Left lung (tissue), 10 donors: ENCODE results near the gene ZIC5. TPM values are rescaled to one million over a fixed set of nuclear protein-coding genes. Genes with fewer than 3 reads are reported as not detected.

Experiments
- ATAC-seq: fragments of 200-7000 bp; cut with Tn5 transposase; one replicate; pipeline ENCODE4 v1.9.1; 2020; ENCODE audit warnings: moderate library complexity
- DNase-seq, 4 donors: peaks; one replicate each; pipeline ENCODE4 v3.0.0-alpha.2; 2013 to 2020
- H3K27ac ChIP-seq, 2 donors: fragments of 200-600 bp; sonication (generic) in 1 of 2; one replicate each; pipeline versions ENCODE4 v1.5.0 to v1.8.0; 2020 to 2021
- H3K27me3 ChIP-seq, 2 donors: fragments of 200-600 bp; sonication (generic) in 1 of 2; one replicate each; pipeline versions ENCODE4 v1.5.0 to v1.8.0; 2020 to 2021
- H3K36me3 ChIP-seq, 2 donors: fragments of 200-600 bp; sonication (generic) in 1 of 2; one replicate each; pipeline versions ENCODE4 v1.5.0 to v1.8.0; 2020 to 2021
- H3K4me1 ChIP-seq, 2 donors: fragments of 200-600 bp; one replicate each; pipeline ENCODE4 v1.8.0; 2021
- H3K4me3 ChIP-seq, 2 donors: fragments of 200-600 bp; sonication (generic) in 1 of 2; one replicate each; pipeline versions ENCODE4 v1.5.0 to v1.8.0; 2020 to 2021; ENCODE audit warnings: mild to moderate bottlenecking in 1 of 2
- H3K9me3 ChIP-seq, 2 donors: fragments of 200-600 bp; sonication (generic) in 1 of 2; one replicate each; pipeline versions ENCODE4 v1.5.0 to v1.8.0; 2020 to 2021
- intact Hi-C, 2 donors: fragments of 100-400 bp; cut with DNase I; formaldehyde crosslinking; loops; one replicate each; pipeline versions ENCODE4 v1.11.2 to v1.14.2; 2022
- polyA plus RNA-seq, 6 donors: library from polyadenylated mRNA; unstranded; fragments of 120-200 nt; gene quantifications; one replicate each; pipeline ENCODE4 v1.2.1, GENCODE V29; 2013; ENCODE audit not compliant: insufficient read length in 6 of 6
- total RNA-seq, 2 donors: library from RNA; stranded (reverse); fragmentation: NEBNext Ultra II Directional; extraction: Animal tissue kit (Norgen Biotek cat#: 25700); gene quantifications; one replicate each; pipeline ENCODE4 v1.2.1, GENCODE V29; 2021
- TF ChIP-seq, protein P1 (sequence below), 2 donors: fragments of 200-600 bp; sonication (generic) in 1 of 2; IDR thresholded peaks; one replicate each; pipeline versions ENCODE4 v1.5.0 to v1.8.0; 2021; ENCODE audit warnings: antibody characterized with exemption in 2 of 2
- donor health status: DM: no; HTN: yes; CAD: no.
- donor health status: DM: no; HTN: no; CAD: no.

The ZIC5 gene
- total and polyA plus RNA-seq, 8 donors, result not detected

- Histone ChIP-seq H3K27me3 (peaks cover 98 to 100% of the 10 kb centered on the region in 2 donors), H3K4me1 (peaks cover 0 to 18% of the 10 kb centered on the region in 2 donors)
- no peak for ATAC-seq
Measured at GRCh38 chr13:99986741-99987140, 15.2 kb upstream of the ZIC5 start.

GRCh38 chr13:99985886-99986527, 14.4 kb upstream of the ZIC5 start:
- Histone ChIP-seq H3K9me3 (no peaks in the 10 kb centered on the region), H3K4me1 (peaks cover 0 to 26% of the 10 kb centered on the region in 2 donors), H3K36me3 (no peaks in the 10 kb centered on the region), H3K27ac (no peak overlapping the region), H3K27me3 (peaks cover 97 to 100% of the 10 kb centered on the region in 2 donors), H3K4me3 (no peak overlapping the region)
- DNase-seq, result no peak
- intact Hi-C loops, result no loop called here
- TF ChIP-seq, protein P1, sequence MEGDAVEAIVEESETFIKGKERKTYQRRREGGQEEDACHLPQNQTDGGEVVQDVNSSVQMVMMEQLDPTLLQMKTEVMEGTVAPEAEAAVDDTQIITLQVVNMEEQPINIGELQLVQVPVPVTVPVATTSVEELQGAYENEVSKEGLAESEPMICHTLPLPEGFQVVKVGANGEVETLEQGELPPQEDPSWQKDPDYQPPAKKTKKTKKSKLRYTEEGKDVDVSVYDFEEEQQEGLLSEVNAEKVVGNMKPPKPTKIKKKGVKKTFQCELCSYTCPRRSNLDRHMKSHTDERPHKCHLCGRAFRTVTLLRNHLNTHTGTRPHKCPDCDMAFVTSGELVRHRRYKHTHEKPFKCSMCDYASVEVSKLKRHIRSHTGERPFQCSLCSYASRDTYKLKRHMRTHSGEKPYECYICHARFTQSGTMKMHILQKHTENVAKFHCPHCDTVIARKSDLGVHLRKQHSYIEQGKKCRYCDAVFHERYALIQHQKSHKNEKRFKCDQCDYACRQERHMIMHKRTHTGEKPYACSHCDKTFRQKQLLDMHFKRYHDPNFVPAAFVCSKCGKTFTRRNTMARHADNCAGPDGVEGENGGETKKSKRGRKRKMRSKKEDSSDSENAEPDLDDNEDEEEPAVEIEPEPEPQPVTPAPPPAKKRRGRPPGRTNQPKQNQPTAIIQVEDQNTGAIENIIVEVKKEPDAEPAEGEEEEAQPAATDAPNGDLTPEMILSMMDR (IDR thresholded peaks at IDR 0.05), result no peak
- ATAC-seq, result no peak

More at GRCh38 chr13:99986741-99987140, 15.2 kb upstream of the ZIC5 start:
- TF ChIP-seq, protein P1 (IDR thresholded peaks at IDR 0.05), result no peak
- no peaks in the 10 kb centered on the region for H3K36me3 ChIP-seq
- no peaks in the 10 kb centered on the region for H3K9me3 ChIP-seq
- intact Hi-C loops, result no loop called here
- H3K27ac ChIP-seq, result no peak overlapping the region
- H3K4me3 ChIP-seq, result no peak overlapping the region
- DNase-seq, result no peak

- TF ChIP-seq, protein P1 (IDR thresholded peaks at IDR 0.05), result no peak
- Histone ChIP-seq H3K4me1 (peaks cover 0 to 29% of the 10 kb centered on the region in 2 donors), H3K27me3 (peaks cover 94 to 100% of the 10 kb centered on the region in 2 donors), H3K36me3 (no peaks in the 10 kb centered on the region), H3K27ac (no peak overlapping the region), H3K9me3 (no peaks in the 10 kb centered on the region), H3K4me3 (no peak overlapping the region)
- intact Hi-C loops, result no loop called here
- no peak for ATAC-seq
- DNase-seq, result peak in 1 of 4 donors; percentile 72
Measured at GRCh38 chr13:99985241-99985874, 13.8 kb upstream of the ZIC5 start.

DNA sequence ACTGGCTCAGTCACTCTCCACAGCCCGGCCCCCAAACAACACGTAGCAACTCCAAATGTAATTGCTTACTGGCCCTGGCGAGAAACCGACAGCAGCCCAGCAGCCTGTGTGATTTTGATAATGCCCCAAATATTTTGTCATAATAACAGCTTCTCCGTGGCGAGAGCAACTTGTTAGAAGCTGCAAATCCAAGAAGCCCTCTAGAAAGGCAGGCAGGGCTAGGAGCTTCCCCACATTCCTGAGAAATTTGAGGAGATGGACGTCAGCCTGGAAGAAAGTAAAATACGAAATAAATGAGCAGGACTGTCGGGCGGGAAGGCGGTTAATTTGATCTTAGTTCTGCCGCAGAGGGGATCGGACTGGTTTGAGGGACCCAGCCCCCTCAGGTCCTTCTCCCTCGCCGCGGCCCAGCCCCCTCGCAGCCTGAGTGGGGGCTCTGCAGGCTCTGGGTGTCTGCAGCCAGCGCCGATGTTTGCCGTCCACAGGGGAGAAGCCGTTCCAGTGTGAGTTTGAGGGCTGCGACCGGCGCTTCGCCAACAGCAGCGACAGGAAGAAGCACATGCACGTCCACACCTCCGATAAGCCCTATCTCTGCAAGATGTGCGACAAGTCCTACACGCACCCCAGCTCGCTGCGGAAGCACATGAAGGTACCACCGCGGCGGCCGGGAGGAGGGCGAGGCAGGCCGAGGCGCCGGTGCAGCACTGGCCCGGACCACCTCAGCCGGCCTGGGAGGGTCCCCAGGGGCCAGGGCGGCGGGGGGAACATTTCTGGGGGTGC, 13.1 kb upstream of the ZIC5 start:
- Histone ChIP-seq H3K27ac (no peak overlapping the region), H3K27me3 (peaks cover 94 to 100% of the 10 kb centered on the region in 2 donors), H3K4me3 (no peak overlapping the region), H3K36me3 (no peaks in the 10 kb centered on the region), H3K4me1 (peaks cover 4 to 29% of the 10 kb centered on the region in 2 donors), H3K9me3 (no peaks in the 10 kb centered on the region)
- ATAC-seq (no peak), DNase-seq (no peak)
- intact Hi-C loops, result no loop called here
- TF ChIP-seq, protein P1 (IDR thresholded peaks at IDR 0.05), result no peak
